ENCODE results near the gene AATK.

- TF ChIP-seq EZH2 (IDR thresholded peaks at IDR 0.05; ENCODE audit: low read length) = no peak
- TF ChIP-seq, protein P1, sequence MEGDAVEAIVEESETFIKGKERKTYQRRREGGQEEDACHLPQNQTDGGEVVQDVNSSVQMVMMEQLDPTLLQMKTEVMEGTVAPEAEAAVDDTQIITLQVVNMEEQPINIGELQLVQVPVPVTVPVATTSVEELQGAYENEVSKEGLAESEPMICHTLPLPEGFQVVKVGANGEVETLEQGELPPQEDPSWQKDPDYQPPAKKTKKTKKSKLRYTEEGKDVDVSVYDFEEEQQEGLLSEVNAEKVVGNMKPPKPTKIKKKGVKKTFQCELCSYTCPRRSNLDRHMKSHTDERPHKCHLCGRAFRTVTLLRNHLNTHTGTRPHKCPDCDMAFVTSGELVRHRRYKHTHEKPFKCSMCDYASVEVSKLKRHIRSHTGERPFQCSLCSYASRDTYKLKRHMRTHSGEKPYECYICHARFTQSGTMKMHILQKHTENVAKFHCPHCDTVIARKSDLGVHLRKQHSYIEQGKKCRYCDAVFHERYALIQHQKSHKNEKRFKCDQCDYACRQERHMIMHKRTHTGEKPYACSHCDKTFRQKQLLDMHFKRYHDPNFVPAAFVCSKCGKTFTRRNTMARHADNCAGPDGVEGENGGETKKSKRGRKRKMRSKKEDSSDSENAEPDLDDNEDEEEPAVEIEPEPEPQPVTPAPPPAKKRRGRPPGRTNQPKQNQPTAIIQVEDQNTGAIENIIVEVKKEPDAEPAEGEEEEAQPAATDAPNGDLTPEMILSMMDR (optimal IDR thresholded peaks at IDR 0.05 in 1 of 3, IDR thresholded peaks at IDR 0.05 in 1 of 3, conservative IDR thresholded peaks at IDR 0.05 in 1 of 3; ENCODE audit: extremely low read depth in 1 of 3, insufficient read depth in 2 of 3, low read length in 3 of 3) = no peak
Observed at GRCh38 chr17:81067391-81067811, 98.6 kb downstream of the AATK start.

Measured in keratinocyte (primary cell).